GM21528 (cell line): ENCODE measurements around the gene N4BP3.
"Not testable (repeated sequence)": the region's sequence is repeated elsewhere in the genome, so short reads cannot be mapped to it uniquely, and the experiment has no call there.

Experiments used
- ATAC-seq: cut with Tn5 transposase; IDR thresholded peaks from one replicate; pipeline ENCODE4 v1.9.1; 2021; ENCODE audit warnings: mild to moderate bottlenecking, moderate library complexity; ENCODE audit not compliant: unreplicated experiment, low FRiP score

Gene N4BP3

GRCh38 chr5:178120607-178121357 lies 7.5 kb downstream of the N4BP3 start:
- peak; percentile 70 for ATAC-seq

DNA sequence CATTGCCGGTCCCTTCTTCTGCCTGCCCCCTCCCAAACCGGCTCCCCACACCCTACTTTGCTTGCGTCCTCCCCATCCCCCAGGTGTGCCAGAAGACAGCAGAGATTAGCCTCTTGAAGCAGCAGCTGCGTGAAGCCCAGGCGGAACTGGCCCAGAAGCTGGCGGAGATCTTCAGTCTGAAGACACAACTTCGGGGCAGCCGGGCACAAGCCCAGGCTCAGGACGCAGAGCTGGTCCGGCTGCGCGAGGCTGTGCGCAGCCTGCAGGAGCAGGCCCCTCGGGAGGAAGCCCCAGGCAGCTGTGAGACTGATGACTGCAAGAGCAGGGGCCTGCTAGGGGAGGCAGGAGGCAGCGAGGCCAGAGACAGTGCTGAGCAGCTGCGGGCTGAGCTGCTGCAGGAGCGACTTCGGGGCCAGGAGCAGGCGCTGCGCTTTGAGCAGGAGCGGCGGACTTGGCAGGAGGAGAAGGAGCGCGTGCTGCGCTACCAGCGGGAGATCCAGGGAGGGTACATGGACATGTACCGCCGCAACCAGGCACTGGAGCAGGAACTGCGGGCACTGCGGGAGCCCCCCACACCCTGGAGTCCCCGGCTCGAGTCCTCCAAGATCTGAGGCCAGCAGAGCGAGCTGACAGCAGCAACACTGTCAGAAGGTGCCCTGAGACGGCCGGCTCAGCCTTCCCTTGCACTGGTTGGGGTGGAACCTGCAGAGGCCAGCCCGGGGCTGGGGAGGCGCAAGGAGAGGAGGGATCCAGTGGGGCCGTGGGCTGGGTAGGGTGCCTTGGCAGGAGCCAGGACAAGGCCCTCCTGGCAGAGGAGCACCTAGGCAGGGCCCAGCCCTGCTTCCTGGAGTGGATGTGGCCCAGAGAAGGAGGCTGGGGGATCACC lies 8.3 kb downstream of the N4BP3 start:
- no peak for ATAC-seq

GRCh38 chr5:178122346-178122745 lies 9.0 kb downstream of the N4BP3 start:
- ATAC-seq = no peak

GRCh38 chr5:178123094-178123965 lies 10.0 kb downstream of the N4BP3 start:
- no peak for ATAC-seq

DNA sequence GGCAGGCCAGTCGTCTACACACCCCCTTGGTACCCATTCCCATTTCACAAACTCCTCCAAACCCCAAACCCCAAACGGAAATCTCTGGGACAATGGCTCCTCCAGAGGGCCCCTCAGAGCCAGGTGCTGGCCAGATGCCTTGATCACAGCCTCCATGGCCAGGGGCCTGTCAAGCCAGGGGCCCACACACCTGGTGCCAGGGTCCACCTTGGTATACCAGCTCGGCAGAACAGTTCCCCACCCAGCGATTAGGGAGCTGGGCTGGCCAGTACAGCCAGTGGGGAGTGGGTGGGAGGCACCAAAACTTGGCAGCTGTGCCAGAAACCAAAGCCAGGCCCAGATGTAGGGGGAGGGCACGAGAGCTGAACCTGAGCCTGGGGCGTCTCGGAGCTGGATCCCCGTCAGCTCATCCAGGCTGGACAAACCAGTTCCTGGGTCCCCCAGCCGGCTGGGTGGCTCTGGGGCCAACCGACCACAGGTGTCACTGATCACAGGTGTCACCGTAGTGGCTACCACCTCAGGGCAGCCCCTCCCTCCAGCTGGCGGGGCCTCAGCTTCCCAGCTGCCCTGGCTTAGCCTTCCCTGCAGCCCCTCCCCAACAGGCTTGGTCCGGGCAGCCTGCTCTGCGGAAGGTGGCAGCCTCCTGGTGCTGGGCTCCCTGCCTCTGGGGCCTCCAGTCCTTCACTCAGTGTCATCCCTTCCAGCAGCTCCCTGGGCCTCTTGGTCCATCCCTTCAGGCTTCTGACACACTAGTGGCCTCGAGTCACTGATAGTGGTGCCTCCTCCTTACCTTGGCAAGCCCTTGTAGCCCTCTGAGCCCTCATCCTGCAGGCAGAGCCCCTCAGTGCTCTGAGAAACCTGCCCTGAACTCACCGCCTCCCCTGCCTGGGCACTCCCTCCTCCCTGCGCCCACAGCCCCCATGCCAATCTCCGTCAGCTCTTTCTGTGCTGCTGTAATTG lies 10.9 kb downstream of the N4BP3 start:
- no peak for ATAC-seq

DNA sequence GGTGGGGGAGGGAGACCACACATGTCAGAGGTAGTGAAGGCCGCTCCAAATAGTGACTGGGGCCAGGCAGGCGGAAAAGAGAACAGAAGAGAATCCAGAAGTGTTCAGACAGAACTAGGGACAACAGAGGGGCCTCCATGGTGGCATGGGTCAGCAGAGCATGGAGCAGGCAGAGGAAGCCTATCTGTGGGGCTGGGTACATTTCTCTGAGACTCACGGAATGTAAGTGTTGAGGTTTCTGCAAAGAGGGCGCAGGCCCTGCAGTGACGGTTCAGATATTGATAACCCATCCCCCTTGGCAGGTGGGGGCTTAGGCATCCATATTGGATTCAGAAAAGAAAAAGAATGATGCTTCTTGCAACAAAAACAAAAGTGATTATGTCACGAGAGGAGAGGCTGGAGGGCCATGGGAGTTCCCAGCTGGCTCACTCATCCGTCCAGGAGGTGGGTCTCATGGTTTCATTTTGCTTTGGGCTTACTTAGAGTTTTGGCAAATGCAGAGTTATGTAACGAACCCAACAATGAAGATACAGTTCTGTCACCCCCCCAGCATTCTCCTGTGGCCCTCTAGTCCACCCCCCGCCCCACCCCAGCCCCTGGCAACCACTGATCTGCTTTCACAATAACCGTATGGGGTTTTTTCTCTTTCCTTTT lies 12.0 kb downstream of the N4BP3 start:
- no peak for ATAC-seq

DNA sequence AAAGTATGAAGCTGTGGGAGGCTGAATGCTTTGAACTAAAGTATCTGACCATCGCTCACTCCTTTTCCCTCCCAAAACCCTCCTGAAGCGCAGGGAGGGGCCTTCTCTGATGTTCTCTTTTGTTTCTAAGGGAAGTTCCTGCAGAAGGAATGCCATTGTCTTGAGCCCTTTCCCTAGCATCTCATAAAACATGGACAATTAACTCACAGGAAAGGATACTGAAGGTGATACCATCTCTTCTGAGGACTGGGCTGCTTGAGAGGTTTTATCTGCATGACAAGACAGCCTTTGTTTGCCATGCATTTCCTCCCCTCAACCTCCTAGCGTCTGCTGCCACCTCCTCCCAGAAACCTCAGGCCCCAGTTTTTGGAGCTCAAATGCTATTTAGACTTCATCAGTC lies 13.2 kb downstream of the N4BP3 start:
- ATAC-seq = no peak

DNA sequence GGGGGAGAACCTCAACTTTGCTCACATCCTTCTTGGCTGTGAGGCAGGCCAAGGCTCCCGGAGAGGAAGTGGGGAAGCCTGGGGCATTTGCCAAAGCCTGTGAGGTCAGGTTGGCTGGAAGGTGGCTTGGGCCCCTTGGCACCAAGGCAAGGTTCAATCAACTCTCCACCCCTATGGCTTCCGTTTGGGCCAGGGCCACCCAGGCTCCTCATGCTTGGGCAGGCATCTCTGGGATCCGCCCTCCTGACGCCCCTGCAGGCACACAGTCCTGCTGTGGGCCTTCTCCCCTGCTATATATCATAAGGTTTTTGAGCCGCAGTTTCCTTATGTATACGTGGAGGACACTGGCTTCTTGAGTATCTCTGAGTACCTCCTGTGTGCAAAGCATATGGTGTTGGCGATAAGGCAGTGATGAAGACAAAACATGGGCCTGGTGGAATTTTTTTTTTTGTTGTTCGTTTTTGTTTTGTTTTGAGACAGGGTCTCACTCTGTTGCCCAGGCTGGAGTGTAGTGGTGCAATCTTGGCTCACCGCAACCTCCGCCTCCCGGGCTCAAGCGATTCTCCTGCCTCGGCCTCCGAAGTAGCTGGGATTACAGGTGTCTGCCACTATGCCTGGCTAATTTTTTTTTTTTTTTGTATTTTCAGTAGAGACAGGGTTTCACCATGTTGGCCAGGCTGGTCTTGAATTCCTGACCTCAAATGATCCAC lies 14.1 kb downstream of the N4BP3 start:
- ATAC-seq = not testable (repeated sequence)

DNA sequence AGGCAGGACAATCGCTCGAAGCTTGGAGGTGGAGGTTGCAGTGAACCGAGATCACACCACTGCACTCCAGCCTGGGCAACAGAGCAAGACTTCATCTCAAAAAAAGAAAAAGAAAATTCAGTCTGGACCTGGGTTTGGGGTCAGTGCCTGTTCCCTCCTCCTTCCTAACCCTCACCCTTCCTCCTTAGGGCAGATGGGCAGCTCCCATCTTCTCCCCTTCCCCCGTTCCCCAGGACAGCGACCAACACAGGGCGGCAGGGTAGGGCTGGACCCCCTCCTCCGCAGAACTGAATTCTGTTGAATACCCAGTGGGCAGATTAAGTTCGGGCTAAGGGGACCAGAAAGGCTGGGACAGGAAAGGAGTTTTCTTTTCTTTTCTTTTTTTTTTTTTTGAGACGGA lies 16.0 kb downstream of the N4BP3 start:
- no peak for ATAC-seq

DNA sequence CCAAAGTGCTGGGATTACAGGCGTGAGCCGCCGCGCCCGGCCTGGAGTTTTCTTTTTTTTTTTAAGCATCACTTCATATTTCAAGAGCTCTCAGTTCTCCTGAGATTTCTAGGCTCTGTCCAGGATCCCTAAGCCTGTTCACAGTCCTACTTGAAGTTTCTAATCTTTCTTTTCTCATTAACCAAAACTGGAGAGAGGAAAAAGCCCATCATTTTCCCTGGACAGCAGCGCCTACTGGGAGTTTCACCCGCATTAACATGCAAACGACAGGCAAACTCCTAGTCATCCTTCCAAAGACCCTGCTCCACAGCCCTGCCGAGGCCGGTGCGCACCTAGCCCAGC lies 16.9 kb downstream of the N4BP3 start:
- ATAC-seq = not testable (repeated sequence)

GRCh38 chr5:178130576-178131445 lies 17.5 kb downstream of the N4BP3 start, which contains the start of gene RMND5B:
TSS of gene RMND5B (plus strand) at chr5:178131014. CDS start at chr5:178138120, 7,106 bp downstream.
- peak; percentile 89 for ATAC-seq

DNA sequence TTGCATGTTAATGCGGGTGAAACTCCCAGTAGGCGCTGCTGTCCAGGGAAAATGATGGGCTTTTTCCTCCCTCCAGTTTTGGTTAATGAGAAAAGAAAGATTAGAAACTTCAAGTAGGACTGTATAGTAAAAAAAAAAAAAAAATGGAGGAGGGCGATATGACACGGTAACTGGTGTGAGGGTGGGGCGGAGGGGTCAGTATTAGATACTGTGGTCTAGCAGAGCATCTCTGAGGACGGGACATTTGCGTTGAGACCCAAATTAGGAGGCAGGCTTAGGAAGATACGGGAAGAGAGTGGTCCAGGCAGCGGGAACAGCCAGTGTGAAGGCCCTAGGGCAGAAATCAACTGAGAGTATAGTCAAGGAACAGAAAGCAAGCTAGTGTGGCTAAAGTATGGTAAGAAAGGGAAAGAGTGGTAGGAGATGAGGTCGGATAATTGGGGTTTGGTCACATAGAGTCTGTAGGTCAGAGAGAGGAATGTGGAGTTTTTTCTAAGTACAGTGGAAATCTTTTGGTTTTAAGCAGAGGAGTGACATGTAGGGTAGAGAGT lies 18.2 kb downstream of the N4BP3 start:
- ATAC-seq = peak; percentile 15

DNA sequence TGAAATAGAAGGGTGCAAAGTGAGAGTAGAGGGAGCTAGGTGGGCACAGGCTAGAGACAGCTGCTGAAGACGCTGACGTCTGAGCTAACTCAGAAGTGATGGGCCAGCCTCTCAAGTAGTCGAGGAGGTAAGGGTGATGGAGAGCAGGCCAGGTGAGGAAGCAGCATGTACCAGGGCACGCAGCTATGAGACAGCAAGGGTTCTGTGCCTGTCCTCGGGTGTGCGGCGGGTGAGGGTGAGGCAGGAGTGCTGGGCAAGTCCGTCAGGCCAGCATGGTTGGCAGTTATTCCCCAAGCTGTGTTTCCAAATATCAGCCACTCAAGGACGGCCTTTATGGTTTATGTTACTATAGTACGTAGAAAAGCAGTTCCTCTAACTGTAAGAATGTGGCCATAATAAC lies 23.7 kb downstream of the N4BP3 start:
- no peak for ATAC-seq

DNA sequence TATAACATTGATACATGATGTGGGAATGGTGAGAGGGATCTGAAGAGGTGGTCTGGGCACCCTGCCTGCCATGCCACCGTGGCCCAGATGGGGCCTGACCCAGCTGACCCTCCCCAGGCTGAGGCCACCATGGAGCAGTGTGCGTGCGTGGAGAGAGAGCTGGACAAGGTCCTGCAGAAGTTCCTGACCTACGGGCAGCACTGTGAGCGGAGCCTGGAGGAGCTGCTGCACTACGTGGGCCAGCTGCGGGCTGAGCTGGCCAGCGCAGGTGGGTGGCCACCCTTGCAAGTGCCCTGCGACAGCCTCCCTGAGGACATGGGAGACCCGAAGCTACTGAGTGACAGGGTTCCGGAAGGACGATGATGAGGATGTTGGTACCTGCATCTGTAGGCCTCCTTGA lies 24.7 kb downstream of the N4BP3 start:
- no peak for ATAC-seq

DNA sequence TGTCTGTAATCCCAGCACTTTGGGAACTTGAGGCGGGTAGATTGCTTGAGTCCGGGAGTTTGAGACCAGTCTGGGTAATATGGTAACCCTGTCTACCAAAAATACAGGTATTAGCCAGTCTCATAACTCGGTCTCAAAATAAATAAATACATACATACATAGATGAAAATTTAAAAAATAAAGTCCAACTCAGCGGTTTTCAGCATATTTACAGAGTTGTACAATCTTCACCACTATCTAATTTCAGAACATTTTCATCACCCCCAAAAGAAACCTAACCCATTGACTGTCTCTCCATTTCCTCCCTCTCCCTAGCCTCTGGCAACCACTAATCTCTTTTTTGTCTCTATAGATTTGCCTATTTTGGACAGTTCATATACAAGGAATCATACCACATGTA lies 28.2 kb downstream of the N4BP3 start:
- no peak for ATAC-seq

GRCh38 chr5:178142642-178143041 lies 29.3 kb downstream of the N4BP3 start:
- no peak for ATAC-seq

DNA sequence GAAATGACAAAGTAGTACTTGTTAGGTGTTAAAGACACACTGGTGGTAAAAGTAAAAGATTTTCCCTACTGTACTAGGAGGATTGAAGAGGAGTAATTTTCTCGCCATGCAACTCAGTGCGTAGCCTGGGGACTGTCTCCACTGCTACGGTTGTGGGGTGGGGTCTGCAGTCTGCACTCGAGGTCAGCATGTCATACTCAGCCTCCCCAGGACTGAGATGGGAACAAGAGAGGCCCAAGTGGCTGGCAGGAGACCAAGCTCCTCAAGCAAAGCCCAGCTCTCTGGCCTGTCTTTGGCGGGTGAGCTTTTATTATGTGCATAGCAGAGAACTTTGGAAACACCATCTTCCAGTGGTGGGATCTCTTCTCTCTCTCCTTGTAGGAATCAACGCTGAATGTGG lies 29.9 kb downstream of the N4BP3 start:
- ATAC-seq = no peak
